Astrocyte (in vitro differentiated cells and primary cell): ENCODE measurements around the gene ADD1.

Source experiments
- EZH2 ChIP-seq: IDR thresholded peaks from 2 replicates; pipeline ENCODE4 v1.6.1; 2012; ENCODE audit warnings: mild to moderate bottlenecking, low read length, inconsistent platforms; ENCODE audit not compliant: insufficient read depth
- TF ChIP-seq, protein P1 (sequence below): IDR thresholded peaks from 2 replicates; pipeline ENCODE4 v1.5.1; 2011; ENCODE audit warnings: low read depth, mild to moderate bottlenecking, inconsistent platforms, low read length, moderate library complexity; ENCODE audit not compliant: insufficient read depth

DNA sequence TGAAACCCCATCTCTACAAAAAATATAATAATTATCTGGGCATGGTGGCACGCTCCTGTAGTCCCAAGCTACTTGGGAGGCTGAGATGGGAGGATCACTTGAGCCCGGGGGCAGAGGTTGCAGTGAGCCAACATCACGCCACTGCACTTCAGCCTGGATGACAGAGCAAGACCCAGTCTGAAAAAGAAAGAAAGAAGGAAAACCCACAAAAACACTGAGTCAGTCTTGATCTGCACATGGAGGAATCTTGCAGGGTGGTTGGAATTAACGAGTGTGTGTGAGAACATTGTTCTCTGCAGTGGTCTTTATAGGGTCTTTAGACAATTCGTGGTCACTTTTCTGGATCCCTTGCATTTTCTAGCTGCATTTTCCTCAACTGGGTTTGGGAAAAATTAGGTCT, 23.2 kb downstream of the ADD1 start:
- TF ChIP-seq, protein P1, sequence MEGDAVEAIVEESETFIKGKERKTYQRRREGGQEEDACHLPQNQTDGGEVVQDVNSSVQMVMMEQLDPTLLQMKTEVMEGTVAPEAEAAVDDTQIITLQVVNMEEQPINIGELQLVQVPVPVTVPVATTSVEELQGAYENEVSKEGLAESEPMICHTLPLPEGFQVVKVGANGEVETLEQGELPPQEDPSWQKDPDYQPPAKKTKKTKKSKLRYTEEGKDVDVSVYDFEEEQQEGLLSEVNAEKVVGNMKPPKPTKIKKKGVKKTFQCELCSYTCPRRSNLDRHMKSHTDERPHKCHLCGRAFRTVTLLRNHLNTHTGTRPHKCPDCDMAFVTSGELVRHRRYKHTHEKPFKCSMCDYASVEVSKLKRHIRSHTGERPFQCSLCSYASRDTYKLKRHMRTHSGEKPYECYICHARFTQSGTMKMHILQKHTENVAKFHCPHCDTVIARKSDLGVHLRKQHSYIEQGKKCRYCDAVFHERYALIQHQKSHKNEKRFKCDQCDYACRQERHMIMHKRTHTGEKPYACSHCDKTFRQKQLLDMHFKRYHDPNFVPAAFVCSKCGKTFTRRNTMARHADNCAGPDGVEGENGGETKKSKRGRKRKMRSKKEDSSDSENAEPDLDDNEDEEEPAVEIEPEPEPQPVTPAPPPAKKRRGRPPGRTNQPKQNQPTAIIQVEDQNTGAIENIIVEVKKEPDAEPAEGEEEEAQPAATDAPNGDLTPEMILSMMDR = no peak
- no peak for TF ChIP-seq EZH2
